BE2C (cell line): ENCODE measurements around the gene LRCH2.

ENCODE experiments used
- DNase-seq: peaks from one replicate; pipeline ENCODE4 v3.0.0-alpha.2; 2020
- H3K27me3 ChIP-seq: fragments of 250-450 bp; sonication (Bioruptor Pico); 2 replicates; pipeline ENCODE4 v1.5.1; 2020; ENCODE audit warnings: mild to moderate bottlenecking
- H3K36me3 ChIP-seq: fragments of 250-450 bp; sonication (Bioruptor Pico); 2 replicates; pipeline ENCODE4 v1.5.1; 2020; ENCODE audit warnings: mild to moderate bottlenecking
- H3K4me1 ChIP-seq: fragments of 250-450 bp; sonication (Bioruptor Pico); 2 replicates; pipeline ENCODE4 v1.5.1; 2020
- H3K4me3 ChIP-seq: 2 replicates; pipeline ENCODE4 v1.5.1; 2011; ENCODE audit warnings: low read depth, low read length
- H3K9me3 ChIP-seq: fragments of 250-450 bp; sonication (Bioruptor Pico); 2 replicates; pipeline ENCODE4 v1.5.1; 2020
- TF ChIP-seq, protein P1 (sequence below): IDR thresholded peaks from 2 replicates; pipeline ENCODE4 v1.5.1; 2012; ENCODE audit warnings: mild to moderate bottlenecking, low read depth, low read length

Gene LRCH2

DNA sequence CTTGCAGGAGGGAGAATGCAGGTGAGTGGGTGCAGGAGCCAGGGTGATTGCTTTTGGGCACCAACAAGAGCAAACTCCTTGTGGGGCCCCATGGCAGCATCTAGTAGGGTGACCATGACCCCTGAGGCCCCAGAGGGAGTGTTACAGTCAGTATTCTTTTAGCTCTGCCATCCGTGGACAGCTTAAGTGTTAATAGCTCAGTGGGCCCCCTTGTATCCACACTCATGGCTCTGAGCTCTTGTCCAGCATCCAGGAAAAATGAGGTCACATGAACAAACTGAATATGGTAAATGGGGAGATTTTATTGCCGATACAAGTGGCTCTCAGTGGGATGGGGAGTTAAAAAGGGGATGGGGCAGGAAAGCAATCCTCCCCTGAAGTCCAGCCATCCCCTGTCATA lies 27.3 kb upstream of the LRCH2 start:
- H3K4me1 ChIP-seq = no peaks in the 10 kb centered on the region
- no peaks in the 10 kb centered on the region for H3K9me3 ChIP-seq
- H3K4me3 ChIP-seq = no peak overlapping the region
- no peaks in the 10 kb centered on the region for H3K36me3 ChIP-seq
- TF ChIP-seq, protein P1, sequence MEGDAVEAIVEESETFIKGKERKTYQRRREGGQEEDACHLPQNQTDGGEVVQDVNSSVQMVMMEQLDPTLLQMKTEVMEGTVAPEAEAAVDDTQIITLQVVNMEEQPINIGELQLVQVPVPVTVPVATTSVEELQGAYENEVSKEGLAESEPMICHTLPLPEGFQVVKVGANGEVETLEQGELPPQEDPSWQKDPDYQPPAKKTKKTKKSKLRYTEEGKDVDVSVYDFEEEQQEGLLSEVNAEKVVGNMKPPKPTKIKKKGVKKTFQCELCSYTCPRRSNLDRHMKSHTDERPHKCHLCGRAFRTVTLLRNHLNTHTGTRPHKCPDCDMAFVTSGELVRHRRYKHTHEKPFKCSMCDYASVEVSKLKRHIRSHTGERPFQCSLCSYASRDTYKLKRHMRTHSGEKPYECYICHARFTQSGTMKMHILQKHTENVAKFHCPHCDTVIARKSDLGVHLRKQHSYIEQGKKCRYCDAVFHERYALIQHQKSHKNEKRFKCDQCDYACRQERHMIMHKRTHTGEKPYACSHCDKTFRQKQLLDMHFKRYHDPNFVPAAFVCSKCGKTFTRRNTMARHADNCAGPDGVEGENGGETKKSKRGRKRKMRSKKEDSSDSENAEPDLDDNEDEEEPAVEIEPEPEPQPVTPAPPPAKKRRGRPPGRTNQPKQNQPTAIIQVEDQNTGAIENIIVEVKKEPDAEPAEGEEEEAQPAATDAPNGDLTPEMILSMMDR = no peak
- H3K27me3 ChIP-seq = no peaks in the 10 kb centered on the region
- no peak for DNase-seq

DNA sequence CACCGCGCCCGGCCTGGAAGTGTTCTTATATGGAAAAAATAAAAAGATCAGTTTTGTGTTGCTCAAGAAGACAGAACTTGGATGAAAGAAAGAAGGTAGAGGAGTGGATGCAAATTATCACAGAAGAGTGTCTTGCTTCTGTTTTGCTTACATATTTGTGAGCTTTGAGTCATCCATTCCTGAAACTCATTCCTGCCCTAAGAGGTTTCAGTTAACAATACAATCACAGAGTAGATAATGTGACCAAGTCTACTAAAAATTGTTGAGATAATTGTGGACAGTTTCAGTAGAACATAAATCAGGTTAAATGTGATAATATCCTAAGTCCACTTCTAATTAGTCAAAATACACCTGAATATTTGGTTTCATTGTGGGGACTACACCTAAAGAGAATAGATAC lies 26.4 kb upstream of the LRCH2 start:
- TF ChIP-seq, protein P1 = no peak
- H3K27me3 ChIP-seq = no peaks in the 10 kb centered on the region
- H3K9me3 ChIP-seq = no peaks in the 10 kb centered on the region
- no peaks in the 10 kb centered on the region for H3K36me3 ChIP-seq
- no peak overlapping the region for H3K4me3 ChIP-seq
- DNase-seq = no peak
- H3K4me1 ChIP-seq = no peaks in the 10 kb centered on the region

DNA sequence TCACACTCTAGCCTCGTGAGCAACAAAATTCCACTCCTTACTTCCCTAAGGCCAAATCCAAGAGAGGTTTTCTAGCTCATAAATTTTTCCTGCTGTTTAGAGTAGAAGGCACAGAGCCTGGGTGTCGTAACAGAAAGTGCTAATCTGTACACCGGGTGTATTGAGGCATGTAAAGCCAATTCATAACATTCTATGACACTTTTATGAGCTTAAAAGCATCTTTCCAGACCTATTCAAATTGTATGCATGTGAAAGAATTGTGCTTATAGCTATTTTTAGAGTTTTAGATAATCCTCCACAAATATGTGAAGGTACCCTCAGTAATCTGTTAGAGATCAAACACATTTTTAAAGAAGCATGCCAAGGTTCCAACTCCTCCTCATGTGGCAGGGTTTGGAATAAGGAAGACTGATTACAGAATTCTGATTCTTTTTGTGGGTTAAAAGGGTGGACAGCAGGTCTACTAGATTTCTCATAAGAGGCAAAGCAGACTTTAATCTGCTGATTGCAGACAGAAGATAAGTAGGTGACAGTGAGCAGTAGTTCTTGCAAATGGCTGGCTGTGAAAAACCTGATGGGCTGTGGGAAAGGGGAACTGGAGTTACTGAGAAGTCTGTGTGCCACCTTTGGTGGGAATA lies 25.5 kb upstream of the LRCH2 start:
- DNase-seq = no peak

DNA sequence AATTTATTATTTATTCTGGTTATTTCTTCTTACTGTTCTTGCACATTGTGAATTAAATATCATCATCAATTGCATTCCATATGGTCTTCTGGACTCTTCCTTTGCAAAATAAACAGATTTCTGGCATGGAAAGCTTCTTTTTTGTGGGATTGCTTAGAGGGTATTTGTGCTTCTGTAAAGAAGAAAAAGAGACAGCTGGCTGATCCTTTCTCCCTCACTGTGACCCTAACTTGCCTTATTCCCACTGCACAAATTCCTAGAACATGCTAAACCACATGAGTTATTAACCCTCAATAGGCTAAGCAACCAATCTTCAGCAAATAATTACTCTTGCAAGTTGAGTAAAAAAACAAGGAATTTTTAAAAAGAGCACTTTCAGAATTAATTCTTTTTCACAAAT lies 23.8 kb upstream of the LRCH2 start:
- no peak for DNase-seq
- Histone ChIP-seq H3K4me3 (no peak overlapping the region), H3K4me1 (no peaks in the 10 kb centered on the region), H3K36me3 (no peaks in the 10 kb centered on the region), H3K9me3 (no peaks in the 10 kb centered on the region), H3K27me3 (no peaks in the 10 kb centered on the region)
- TF ChIP-seq, protein P1 = no peak

More for the DNA sequence above, 25.5 kb upstream of the LRCH2 start:
- no peaks in the 10 kb centered on the region for H3K9me3 ChIP-seq
- H3K27me3 ChIP-seq = no peaks in the 10 kb centered on the region
- TF ChIP-seq, protein P1 = no peak
- no peak overlapping the region for H3K4me3 ChIP-seq
- no peaks in the 10 kb centered on the region for H3K36me3 ChIP-seq
- H3K4me1 ChIP-seq = no peaks in the 10 kb centered on the region

DNA sequence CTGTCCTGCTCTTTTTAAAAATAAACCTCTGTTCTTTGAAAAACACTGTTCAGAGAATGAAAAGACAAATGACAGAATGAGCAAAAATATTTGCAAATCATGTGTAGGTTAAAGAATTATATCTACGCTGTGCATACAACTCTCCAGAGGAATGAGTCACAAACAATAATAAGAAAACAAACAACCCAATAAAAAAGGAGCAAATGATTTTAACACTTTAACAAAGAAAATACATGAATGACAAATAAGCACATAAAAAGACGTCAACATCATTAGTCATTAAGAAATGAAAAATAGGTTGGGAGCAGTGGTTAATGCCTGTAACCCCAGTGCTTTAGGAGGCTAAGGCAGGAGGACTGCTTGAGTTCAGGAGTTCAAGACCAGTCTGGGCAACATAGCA lies 21.1 kb upstream of the LRCH2 start:
- no peaks in the 10 kb centered on the region for H3K9me3 ChIP-seq
- H3K4me1 ChIP-seq = no peaks in the 10 kb centered on the region
- H3K27me3 ChIP-seq = no peaks in the 10 kb centered on the region
- no peak for DNase-seq
- no peaks in the 10 kb centered on the region for H3K36me3 ChIP-seq
- H3K4me3 ChIP-seq = no peak overlapping the region
- TF ChIP-seq, protein P1 = no peak

DNA sequence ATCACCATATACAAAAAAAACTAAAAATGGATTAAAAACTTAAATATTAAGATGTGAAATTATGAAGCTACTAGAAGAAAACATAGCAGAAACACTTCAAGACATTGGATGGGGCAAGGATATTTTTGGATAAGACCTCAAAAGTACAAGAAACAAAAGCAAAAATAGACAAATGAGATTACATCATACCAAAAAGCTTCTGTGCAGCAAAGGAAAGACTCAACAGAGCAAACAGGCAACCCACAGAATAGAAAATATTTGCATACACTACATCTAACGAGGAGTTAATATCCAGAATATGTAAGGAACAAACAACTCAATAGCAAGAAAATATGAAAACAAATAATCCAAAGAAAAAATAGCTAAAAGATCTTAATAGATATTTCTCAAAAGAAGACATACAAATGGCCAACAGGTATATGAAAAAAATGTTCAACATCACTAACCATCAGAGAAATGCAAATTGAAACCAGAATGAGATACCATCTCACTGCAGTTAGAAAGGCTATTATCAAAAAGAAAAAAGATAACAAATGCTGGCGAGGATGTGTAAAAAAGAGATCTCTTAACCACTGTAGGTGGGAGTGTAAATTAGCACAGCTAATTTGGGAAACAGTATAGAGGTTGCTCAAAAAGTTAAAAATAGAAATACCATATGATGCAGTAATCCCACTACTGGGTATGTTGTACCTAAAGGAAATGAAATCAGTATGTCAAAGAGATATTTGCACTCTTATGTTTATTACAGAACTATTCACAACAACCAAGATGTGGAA lies 17.8 kb upstream of the LRCH2 start:
- Histone ChIP-seq H3K9me3 (no peaks in the 10 kb centered on the region), H3K36me3 (no peaks in the 10 kb centered on the region), H3K27me3 (no peaks in the 10 kb centered on the region), H3K4me1 (no peaks in the 10 kb centered on the region), H3K4me3 (no peak overlapping the region)
- no peak for DNase-seq
- TF ChIP-seq, protein P1 = no peak
